LNCaP clone FGC (cell line): Measurements from ENCODE around the gene RSRC2.
"Not testable (repeated sequence)": the region's sequence is repeated elsewhere in the genome, so short reads cannot be mapped to it uniquely, and the experiment has no call there.

Experiments
- DNase-seq: peaks from one replicate; pipeline ENCODE4 v3.0.0-alpha.2; 2011; ENCODE audit warnings: low read depth
- H3K4me3 ChIP-seq: 2 replicates; pipeline ENCODE4 v1.5.1; 2011; ENCODE audit warnings: mild to moderate bottlenecking, low read depth, low read length, control low read depth
- CTCF ChIP-seq: IDR thresholded peaks from 2 replicates; pipeline ENCODE4 v1.5.1; 2012; ENCODE audit warnings: mild to moderate bottlenecking; ENCODE audit not compliant: control insufficient read depth, insufficient read depth; ENCODE audit errors: extremely low read depth

Gene RSRC2

GRCh38 chr12:122519418-122519817 is 7.3 kb downstream of the RSRC2 start:
- no peak for TF ChIP-seq CTCF
- H3K4me3 ChIP-seq, result no peak overlapping the region
- DNase-seq, result no peak

- H3K4me3 ChIP-seq, result no peak overlapping the region
- no peak for DNase-seq
- TF ChIP-seq CTCF, result no peak
These were observed 7.8 kb downstream of the RSRC2 start for GRCh38 chr12:122518908-122519307.

- no peak for TF ChIP-seq CTCF
- no peak for DNase-seq
- no peak overlapping the region for H3K4me3 ChIP-seq
These were observed 8.9 kb downstream of the RSRC2 start for GRCh38 chr12:122517877-122518276.

GRCh38 chr12:122516544-122517361 is 10.0 kb downstream of the RSRC2 start:
- H3K4me3 ChIP-seq, result no peak overlapping the region
- no peak for TF ChIP-seq CTCF
- DNase-seq, result no peak

- H3K4me3 ChIP-seq, result no peak overlapping the region
- DNase-seq, result no peak
- TF ChIP-seq CTCF, result no peak
These were observed 11.5 kb downstream of the RSRC2 start for GRCh38 chr12:122515275-122515674.

- DNase-seq, result no peak
- H3K4me3 ChIP-seq, result no peak overlapping the region
- TF ChIP-seq CTCF, result no peak
These were observed 13.1 kb downstream of the RSRC2 start for GRCh38 chr12:122513660-122514059.

- DNase-seq, H3K4me3 ChIP-seq: not testable (repeated sequence)
These were observed 13.7 kb downstream of the RSRC2 start for GRCh38 chr12:122513028-122513427.
